ENCODE data around the gene C12orf42.

The C12orf42 gene

GRCh38 chr12:103314786-103315185 lies 181.0 kb downstream of the C12orf42 start:
- no peak for DNase-seq
- TF ChIP-seq POLR2A (IDR thresholded peaks at IDR 0.05; ENCODE audit: low read length) (no peak), GATA1 (IDR thresholded peaks at IDR 0.05; ENCODE audit: low read depth, low read length) (no peak)

- TF ChIP-seq GATA1 (IDR thresholded peaks at IDR 0.05; ENCODE audit: low read depth, low read length) (no peak), POLR2A (IDR thresholded peaks at IDR 0.05; ENCODE audit: low read length) (no peak)
- DNase-seq: no peak
Observed at GRCh38 chr12:103313894-103314293, 181.9 kb downstream of the C12orf42 start.

- no peak for DNase-seq
Observed at GRCh38 chr12:103312742-103313354, 182.9 kb downstream of the C12orf42 start.

GRCh38 chr12:103310546-103311270 lies 185.1 kb downstream of the C12orf42 start:
- no peak for DNase-seq
- TF ChIP-seq POLR2A (IDR thresholded peaks at IDR 0.05; ENCODE audit: low read length): no peak
- no peak for TF ChIP-seq GATA1 (IDR thresholded peaks at IDR 0.05; ENCODE audit: low read depth, low read length)

More at GRCh38 chr12:103312742-103313354, 182.9 kb downstream of the C12orf42 start:
- TF ChIP-seq POLR2A (IDR thresholded peaks at IDR 0.05; ENCODE audit: low read length): no peak
- TF ChIP-seq GATA1 (IDR thresholded peaks at IDR 0.05; ENCODE audit: low read depth, low read length): no peak

GRCh38 chr12:103308396-103308795 lies 187.4 kb downstream of the C12orf42 start:
- no peak for DNase-seq
- TF ChIP-seq POLR2A (IDR thresholded peaks at IDR 0.05; ENCODE audit: low read length) (no peak), GATA1 (IDR thresholded peaks at IDR 0.05; ENCODE audit: low read depth, low read length) (no peak)

- no peak for DNase-seq
- no peak for TF ChIP-seq POLR2A (IDR thresholded peaks at IDR 0.05; ENCODE audit: low read length)
- no peak for TF ChIP-seq GATA1 (IDR thresholded peaks at IDR 0.05; ENCODE audit: low read depth, low read length)
Observed at GRCh38 chr12:103303484-103303883, 192.3 kb downstream of the C12orf42 start.

- DNase-seq: no peak
- TF ChIP-seq GATA1 (IDR thresholded peaks at IDR 0.05; ENCODE audit: low read depth, low read length) (no peak), POLR2A (IDR thresholded peaks at IDR 0.05; ENCODE audit: low read length) (no peak)
Observed at GRCh38 chr12:103301642-103302591, 193.9 kb downstream of the C12orf42 start.

- TF ChIP-seq POLR2A (IDR thresholded peaks at IDR 0.05; ENCODE audit: low read length): no peak
- TF ChIP-seq GATA1 (IDR thresholded peaks at IDR 0.05; ENCODE audit: low read depth, low read length): no peak
- no peak for DNase-seq
Observed at GRCh38 chr12:103288016-103288415, 207.8 kb downstream of the C12orf42 start.

GRCh38 chr12:103282124-103282523 lies 213.6 kb downstream of the C12orf42 start:
- no peak for DNase-seq
- TF ChIP-seq GATA1 (IDR thresholded peaks at IDR 0.05; ENCODE audit: low read depth, low read length) (no peak), POLR2A (IDR thresholded peaks at IDR 0.05; ENCODE audit: low read length) (no peak)

GRCh38 chr12:103279444-103279843 lies 216.3 kb downstream of the C12orf42 start:
- TF ChIP-seq GATA1 (IDR thresholded peaks at IDR 0.05; ENCODE audit: low read depth, low read length) (no peak), POLR2A (IDR thresholded peaks at IDR 0.05; ENCODE audit: low read length) (no peak)
- no peak for DNase-seq

- DNase-seq: no peak
Observed at GRCh38 chr12:103278329-103278728, 217.4 kb downstream of the C12orf42 start.

GRCh38 chr12:103273645-103274044 lies 222.1 kb downstream of the C12orf42 start:
- TF ChIP-seq GATA1 (IDR thresholded peaks at IDR 0.05; ENCODE audit: low read depth, low read length): no peak
- TF ChIP-seq POLR2A (IDR thresholded peaks at IDR 0.05; ENCODE audit: low read length): no peak
- no peak for DNase-seq

More at GRCh38 chr12:103278329-103278728, 217.4 kb downstream of the C12orf42 start:
- TF ChIP-seq GATA1 (IDR thresholded peaks at IDR 0.05; ENCODE audit: low read depth, low read length) (no peak), POLR2A (IDR thresholded peaks at IDR 0.05; ENCODE audit: low read length) (no peak)

- TF ChIP-seq GATA1 (IDR thresholded peaks at IDR 0.05; ENCODE audit: low read depth, low read length): no peak
- DNase-seq: no peak
Observed at GRCh38 chr12:103272949-103273348, 222.8 kb downstream of the C12orf42 start.

GRCh38 chr12:103269946-103270345 lies 225.8 kb downstream of the C12orf42 start:
- TF ChIP-seq POLR2A (IDR thresholded peaks at IDR 0.05; ENCODE audit: low read length) (no peak), GATA1 (IDR thresholded peaks at IDR 0.05; ENCODE audit: low read depth, low read length) (no peak)
- DNase-seq: no peak

Data from erythroblast (primary cell).